HUES48 (cell line): ENCODE results near the gene SECTM1.

Source experiments
- H3K27ac ChIP-seq: one replicate; pipeline ENCODE4 v1.7.0; 2013; ENCODE audit warnings: low read depth, low read length, inconsistent platforms
- H3K27me3 ChIP-seq: 2 replicates; pipeline ENCODE4 v1.6.1; 2013; ENCODE audit warnings: mild to moderate bottlenecking, low read length; ENCODE audit not compliant: control insufficient read depth, insufficient read depth
- H3K36me3 ChIP-seq: 2 replicates; pipeline ENCODE4 v1.6.1; 2013; ENCODE audit warnings: low read length; ENCODE audit not compliant: control insufficient read depth, insufficient read depth
- H3K4me1 ChIP-seq: 2 replicates; pipeline ENCODE4 v1.6.1; 2013; ENCODE audit warnings: mild to moderate bottlenecking, low read length; ENCODE audit not compliant: control insufficient read depth, insufficient read depth
- H3K4me3 ChIP-seq: 2 replicates; pipeline ENCODE4 v1.5.1; 2013; ENCODE audit warnings: mild to moderate bottlenecking, low read depth, low read length
- H3K9ac ChIP-seq: 2 replicates; pipeline ENCODE4 v1.6.1; 2013; ENCODE audit warnings: mild to moderate bottlenecking, low read depth, low read length, moderate library complexity
- H3K9me3 ChIP-seq: 2 replicates; pipeline ENCODE4 v1.6.1; 2013; ENCODE audit warnings: low read length; ENCODE audit not compliant: control insufficient read depth, insufficient read depth

The SECTM1 gene

DNA sequence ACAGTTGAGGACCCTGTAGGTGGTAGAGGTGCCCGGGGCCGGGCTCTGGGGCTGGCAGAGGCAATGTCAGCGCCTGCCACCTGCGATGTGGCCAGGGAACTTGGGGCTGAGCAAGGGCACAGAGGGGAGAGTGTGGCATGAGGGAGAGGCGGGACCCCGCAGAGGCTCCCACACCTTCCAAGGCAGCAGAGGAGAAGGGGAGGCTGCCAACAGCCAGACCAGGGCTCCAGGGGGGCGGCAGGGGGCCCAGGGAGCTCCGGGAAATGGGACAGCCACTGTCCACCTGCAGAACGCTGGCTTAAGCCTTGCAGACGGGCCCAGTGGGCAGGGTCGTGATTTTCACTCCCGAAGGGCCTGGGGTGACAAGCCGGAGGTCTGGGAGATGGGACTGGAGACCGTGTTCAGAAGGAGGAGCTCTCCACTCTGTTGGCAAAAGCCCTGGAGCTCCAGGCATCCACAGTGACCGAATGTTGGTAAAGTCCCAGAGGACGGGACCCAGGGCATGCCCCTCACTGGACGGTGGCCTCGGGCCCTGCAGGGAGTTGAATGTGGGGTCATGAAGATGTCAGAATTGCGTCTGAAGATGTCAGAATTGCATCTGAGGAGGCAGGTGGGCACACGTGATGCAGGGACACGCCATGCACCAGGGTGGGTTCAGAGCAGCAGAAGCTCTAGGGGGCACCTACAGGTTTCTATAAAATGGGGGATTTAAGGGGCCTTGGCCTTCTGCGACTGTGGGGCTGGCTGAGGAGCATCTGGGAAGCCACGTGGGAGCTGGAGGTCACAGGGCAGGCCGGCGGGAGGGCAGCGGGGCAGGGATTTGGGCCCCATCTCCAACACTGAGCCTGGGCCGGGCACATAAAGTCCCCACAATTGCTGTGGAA, 34.8 kb downstream of the SECTM1 start:
- Histone ChIP-seq H3K36me3 (no peaks in the 10 kb centered on the region), H3K4me3 (no peak overlapping the region), H3K9ac (no peak overlapping the region), H3K4me1 (peaks cover 2% of the 10 kb centered on the region; the same call in 1 of the 2 replicates), H3K27me3 (no peaks in the 10 kb centered on the region), H3K9me3 (no peaks in the 10 kb centered on the region), H3K27ac (no peak overlapping the region)

DNA sequence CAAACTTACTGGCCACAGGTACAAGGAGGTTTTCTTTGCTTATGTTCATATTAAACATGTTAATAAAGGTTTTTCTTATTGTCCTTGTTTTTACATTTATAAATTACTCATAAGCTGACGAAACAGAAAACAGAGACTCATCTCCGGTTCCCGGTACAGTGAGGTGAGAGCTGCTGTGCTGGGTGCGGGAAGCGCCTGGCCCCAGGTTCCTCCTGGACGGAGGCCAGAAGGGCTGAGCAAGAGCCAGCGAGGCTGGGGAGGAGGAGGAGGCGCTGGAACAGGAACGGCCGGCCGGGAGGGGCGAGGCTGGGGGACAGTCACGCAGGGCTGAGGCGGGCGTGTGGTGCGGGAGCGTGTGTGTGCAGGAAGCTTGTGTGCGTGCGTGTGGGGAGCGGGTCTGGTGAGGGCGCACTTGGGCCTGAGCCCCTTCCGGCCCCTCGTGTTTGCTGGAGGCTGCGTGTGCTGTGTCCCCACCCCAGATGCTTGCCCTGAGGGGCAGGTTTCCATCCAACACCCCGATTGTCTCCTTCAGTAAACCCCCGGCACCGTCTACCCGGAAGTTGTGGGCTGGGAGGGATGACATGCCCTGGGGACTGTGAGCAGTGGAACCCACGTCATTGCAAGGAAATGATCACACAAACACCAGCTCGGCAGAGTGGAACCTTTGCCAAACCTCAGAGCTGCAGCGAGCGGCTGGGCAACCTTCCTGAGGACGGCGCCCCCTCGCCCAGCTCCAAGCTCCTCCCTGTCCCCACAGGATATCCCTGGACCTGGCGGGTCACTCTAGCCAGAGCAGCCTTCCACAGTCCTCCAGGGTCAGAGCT, 35.6 kb downstream of the SECTM1 start:
- Histone ChIP-seq H3K27ac (no peak overlapping the region), H3K4me1 (peaks cover 5% of the 10 kb centered on the region; the same call in 1 of the 2 replicates), H3K9me3 (no peaks in the 10 kb centered on the region), H3K4me3 (no peak overlapping the region), H3K36me3 (no peaks in the 10 kb centered on the region), H3K9ac (no peak overlapping the region), H3K27me3 (no peaks in the 10 kb centered on the region)

DNA sequence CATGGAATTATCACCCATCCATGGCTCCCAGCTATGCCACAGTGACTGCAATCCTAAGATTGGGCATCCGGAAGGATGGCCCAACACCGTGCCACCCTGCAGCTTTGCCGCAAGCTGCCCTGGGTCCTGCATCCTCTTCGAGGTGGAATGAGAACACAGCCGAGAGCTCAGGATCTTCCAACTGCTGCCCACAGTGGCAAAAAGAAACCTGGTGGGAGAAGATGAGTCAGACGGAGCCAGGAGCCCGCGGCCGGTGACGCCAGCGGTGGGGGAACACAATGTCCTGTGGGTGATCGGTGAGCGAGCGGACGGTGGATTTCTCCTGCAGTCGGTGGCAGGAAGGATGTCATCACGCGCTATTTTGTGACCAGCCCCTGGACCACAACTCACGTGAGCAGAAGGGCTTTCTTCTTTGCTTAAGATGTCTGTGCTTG, 36.3 kb downstream of the SECTM1 start:
- Histone ChIP-seq H3K9me3 (no peaks in the 10 kb centered on the region), H3K9ac (no peak overlapping the region), H3K4me1 (peaks cover 5% of the 10 kb centered on the region; the same call in 1 of the 2 replicates), H3K27ac (no peak overlapping the region), H3K27me3 (no peaks in the 10 kb centered on the region), H3K4me3 (no peak overlapping the region), H3K36me3 (no peaks in the 10 kb centered on the region)

DNA sequence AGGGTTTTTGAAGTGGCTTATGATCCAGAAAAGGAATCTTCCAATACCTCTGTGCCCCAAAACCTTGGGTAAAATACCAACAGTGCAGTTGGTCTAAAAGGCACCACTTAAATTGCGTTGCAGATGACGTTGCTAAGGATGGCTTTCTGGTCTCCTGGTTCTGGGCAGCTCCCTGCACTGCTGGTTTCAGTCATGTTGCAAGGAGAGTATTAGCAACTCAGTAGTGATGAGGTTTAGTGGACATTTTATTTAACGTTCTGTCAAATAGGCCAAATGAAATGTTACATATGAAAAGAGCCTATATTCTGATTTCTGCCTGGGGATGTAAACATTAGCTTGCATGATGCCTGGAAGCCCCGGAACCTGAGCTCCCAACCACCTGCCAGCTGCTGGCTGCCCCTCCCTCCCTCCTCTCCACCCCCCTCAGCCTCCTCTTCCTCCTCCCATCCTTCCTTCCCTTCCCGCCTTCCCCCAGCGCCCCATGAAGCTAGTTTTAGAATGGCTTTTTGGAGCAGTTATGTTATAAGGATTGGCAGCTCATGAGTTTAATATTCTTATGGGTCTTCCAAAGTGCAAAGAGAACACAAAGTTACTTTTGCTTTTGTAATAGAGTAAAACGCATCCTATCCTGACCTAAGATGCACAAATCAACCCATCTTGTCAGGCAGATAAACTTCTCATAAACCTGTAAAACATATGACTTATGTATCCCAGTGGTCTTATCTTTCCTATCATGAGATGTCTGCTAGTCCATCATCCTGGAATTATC, 36.9 kb downstream of the SECTM1 start:
- Histone ChIP-seq H3K27me3 (no peaks in the 10 kb centered on the region), H3K4me3 (no peak overlapping the region), H3K9me3 (no peaks in the 10 kb centered on the region), H3K9ac (no peak overlapping the region), H3K4me1 (peaks cover 5% of the 10 kb centered on the region; the same call in 1 of the 2 replicates), H3K36me3 (no peaks in the 10 kb centered on the region), H3K27ac (no peak overlapping the region)

DNA sequence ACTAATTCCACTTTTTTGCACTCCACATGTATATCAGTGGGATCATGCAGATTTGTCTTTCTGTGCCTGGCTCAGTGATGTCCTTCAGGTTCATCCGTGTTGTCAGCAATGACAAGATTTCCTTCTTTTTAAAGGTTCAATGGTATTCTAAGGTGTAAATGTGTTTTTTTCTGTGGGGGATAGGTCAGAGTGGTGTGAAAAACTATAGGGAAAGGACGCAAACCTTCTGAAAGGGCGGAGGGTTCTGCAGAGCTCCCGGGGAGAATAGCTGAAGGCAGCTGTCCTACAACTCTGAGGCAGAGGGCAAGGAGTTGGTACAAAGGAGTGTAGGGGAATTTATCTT, 38.1 kb downstream of the SECTM1 start:
- Histone ChIP-seq H3K36me3 (no peaks in the 10 kb centered on the region), H3K9me3 (no peaks in the 10 kb centered on the region), H3K4me3 (no peak overlapping the region), H3K27ac (no peak overlapping the region), H3K27me3 (no peaks in the 10 kb centered on the region), H3K4me1 (peaks cover 5% of the 10 kb centered on the region; the same call in 1 of the 2 replicates), H3K9ac (no peak overlapping the region)

DNA sequence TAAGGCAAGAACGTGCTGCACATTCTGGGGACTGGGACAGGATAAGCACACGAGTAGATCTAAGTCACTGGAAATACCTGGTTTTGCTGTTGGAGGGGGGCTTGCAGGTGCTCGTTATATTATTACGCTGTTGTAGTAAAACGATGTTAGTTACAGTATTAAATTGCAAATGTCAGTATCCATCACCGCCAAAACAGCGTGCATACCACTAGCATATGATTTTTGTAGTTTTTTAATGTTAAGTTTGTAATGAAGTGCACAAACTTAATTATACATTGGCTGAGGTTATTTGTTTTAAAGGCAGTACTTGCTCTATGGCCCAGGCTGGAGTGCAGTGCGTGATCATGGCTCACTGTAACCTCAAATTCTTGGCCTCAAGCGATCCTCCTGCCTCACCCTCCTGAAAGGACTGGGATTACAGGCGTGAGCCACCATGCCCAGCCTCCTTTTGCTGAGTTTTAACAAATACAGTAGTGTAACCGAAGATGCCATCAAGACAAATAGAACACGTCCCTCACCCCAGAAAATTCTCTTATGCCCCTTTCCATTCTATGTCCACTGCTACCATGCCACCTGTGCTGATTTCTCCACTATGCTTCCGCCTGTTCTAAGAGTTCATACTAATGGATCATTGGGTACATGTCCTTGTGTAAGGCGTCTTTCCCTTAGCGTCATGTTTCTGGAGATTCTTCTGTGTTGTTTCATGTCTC, 39.3 kb downstream of the SECTM1 start:
- Histone ChIP-seq H3K9me3 (no peaks in the 10 kb centered on the region), H3K9ac (no peak overlapping the region), H3K27ac (no peak overlapping the region), H3K4me1 (peaks cover 5% of the 10 kb centered on the region; the same call in 1 of the 2 replicates), H3K27me3 (no peaks in the 10 kb centered on the region), H3K4me3 (peak overlapping the region; percentile 68), H3K36me3 (no peaks in the 10 kb centered on the region)

DNA sequence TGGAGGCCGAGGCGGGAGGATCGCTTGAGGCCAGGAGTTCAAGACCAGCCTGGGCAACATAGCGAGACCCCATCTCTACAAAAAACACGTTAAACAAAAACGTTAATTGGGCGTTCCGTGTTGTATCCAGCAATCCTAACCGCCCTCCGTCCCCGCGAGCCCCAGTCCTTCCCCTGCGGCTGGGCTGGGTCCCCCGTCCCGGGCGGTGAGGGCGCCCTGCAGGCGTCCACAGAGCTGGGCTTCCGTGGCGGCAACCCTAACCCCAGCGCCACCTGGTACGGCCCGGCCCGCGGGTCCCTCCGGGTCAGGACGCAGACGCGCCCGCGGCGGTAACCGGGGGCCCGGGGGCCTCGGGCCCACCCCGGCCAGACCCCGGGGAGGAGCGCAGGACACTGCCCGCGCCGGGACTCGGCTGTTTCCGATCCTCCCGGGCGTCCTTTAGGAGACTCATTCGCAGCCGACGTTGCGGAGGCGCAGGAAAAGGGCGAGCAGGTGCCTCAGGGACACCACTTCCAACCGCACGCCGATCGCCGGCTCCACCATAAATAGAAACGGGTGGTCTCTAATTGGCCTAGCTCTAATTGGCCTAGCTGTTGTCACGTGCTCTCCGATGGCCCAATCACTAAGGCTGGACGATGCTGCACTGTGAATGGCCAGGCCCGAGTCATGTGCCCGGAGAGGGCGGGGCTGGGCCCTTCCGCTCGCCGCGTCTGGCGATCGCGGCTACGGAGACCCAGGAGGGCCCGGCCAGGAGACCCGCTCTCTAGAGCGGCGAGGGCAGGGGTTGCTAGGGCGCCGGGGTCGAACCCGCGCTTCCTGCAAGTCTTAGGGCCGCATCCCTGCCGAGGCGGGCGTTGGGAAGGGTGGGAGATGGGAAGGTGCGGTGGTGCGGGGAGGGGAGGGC, 41.1 kb downstream of the SECTM1 start:
- H3K4me1 ChIP-seq, result peaks cover 5% of the 10 kb centered on the region; the same call in 1 of the 2 replicates
- no peaks in the 10 kb centered on the region for H3K36me3 ChIP-seq
- H3K9me3 ChIP-seq, result no peaks in the 10 kb centered on the region
- peak overlapping the region; percentile 87 for H3K4me3 ChIP-seq
- peak overlapping the region; percentile 95 for H3K27ac ChIP-seq
- H3K9ac ChIP-seq, result peak overlapping the region; percentile 76; the same call in 1 of the 2 replicates
- no peaks in the 10 kb centered on the region for H3K27me3 ChIP-seq

DNA sequence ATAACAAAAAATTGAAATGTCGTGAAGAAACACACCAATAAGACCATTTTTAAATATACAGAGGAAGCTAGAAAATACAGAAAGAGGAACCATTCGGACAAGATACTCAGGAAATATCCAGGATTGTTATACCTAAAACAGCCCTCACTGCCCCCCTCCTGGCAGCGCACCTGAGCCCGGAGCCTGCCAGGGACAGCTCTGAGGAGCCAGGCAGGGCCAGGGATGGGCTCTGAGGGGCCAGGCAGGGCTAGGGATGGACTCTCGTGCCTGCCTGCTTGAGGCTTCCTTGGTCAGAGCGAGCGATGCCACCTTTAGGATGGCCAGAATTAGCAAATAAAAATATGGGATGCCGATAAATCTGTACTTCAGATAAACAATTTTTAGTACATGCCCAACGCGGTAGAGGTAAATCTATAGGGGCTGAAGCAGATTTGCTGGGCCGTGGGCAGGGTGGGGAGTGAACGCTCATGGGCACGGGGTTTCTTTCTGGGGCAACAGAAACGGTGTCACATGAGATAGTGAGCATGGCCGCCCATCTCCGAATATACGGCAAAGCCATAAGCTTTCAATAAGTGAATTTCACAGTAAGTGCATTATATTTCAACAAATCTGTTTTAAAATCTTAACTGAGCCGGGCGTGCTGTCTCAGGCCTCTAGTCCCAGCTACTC, 41.9 kb downstream of the SECTM1 start:
- Histone ChIP-seq H3K9me3 (no peaks in the 10 kb centered on the region), H3K27ac (peak overlapping the region; percentile 95), H3K27me3 (no peaks in the 10 kb centered on the region), H3K4me1 (peaks cover 5% of the 10 kb centered on the region; the same call in 1 of the 2 replicates), H3K4me3 (peak overlapping the region; percentile 87), H3K36me3 (no peaks in the 10 kb centered on the region), H3K9ac (peak overlapping the region; percentile 76; the same call in 1 of the 2 replicates)
